Peyer's patch (tissue), 4 donors: ENCODE data around the gene MUC5B. TPM values are rescaled to one million over a fixed set of nuclear protein-coding genes. Genes with fewer than 3 reads are reported as not detected.

ENCODE experiments used
- DNase-seq, 3 donors: peaks; one replicate each; pipeline ENCODE4 v3.0.0-alpha.2; 2017 to 2019
- H3K27ac ChIP-seq, 4 donors: fragments of 200-600 bp; sonication (generic); one replicate each; pipeline ENCODE4 v1.5.1; 2016 to 2019
- H3K27me3 ChIP-seq, 2 donors: fragments of 200-600 bp; sonication (generic); one replicate each; pipeline ENCODE4 v1.5.1; 2019
- H3K36me3 ChIP-seq, 3 donors: fragments of 200-600 bp; sonication (generic); one replicate each; pipeline ENCODE4 v1.5.1; 2016 to 2019
- H3K4me1 ChIP-seq, 4 donors: fragments of 200-600 bp; sonication (generic); one replicate each; pipeline ENCODE4 v1.5.1; 2016 to 2019
- H3K4me3 ChIP-seq, 4 donors: fragments of 200-600 bp; sonication (generic); 1 replicate in 3 of 4; 2 replicates in 1 of 4; pipeline ENCODE4 v1.5.1; 2016 to 2019; ENCODE audit warnings: mild to moderate bottlenecking in 1 of 4
- H3K9me3 ChIP-seq, 4 donors: fragments of 200-600 bp; sonication (generic); one replicate each; pipeline ENCODE4 v1.5.1; 2016 to 2019; ENCODE audit warnings: mild to moderate bottlenecking in 1 of 4
- POLR2A ChIP-seq, 2 donors: fragments of 450-650 bp; IDR thresholded peaks; one replicate each; pipeline ENCODE4 v1.5.1; 2017; ENCODE audit warnings: antibody characterized with exemption in 2 of 2, mild to moderate bottlenecking in 2 of 2, moderate library complexity in 2 of 2
- total RNA-seq, 4 donors: library from RNA; depleted of rRNA; stranded (reverse); fragments of >200 nt; gene quantifications; one replicate each; pipeline ENCODE4 v1.1.0, GENCODE V29; 2016
- TF ChIP-seq, protein P1 (sequence below), 6 experiments: fragments of 450-650 bp in 4 of 6; fragments of 200-600 bp in 2 of 6; sonication (generic) in 1 of 6; IDR thresholded peaks; one replicate each; pipeline ENCODE4 v1.5.1; 2017 to 2019; ENCODE audit warnings: antibody characterized with exemption in 6 of 6, mild to moderate bottlenecking in 3 of 6, moderate library complexity in 1 of 6

Gene MUC5B
- total RNA-seq, 4 donors from 2014 or later, result 0.18 to 25.6 (median 10.5) TPM

DNA sequence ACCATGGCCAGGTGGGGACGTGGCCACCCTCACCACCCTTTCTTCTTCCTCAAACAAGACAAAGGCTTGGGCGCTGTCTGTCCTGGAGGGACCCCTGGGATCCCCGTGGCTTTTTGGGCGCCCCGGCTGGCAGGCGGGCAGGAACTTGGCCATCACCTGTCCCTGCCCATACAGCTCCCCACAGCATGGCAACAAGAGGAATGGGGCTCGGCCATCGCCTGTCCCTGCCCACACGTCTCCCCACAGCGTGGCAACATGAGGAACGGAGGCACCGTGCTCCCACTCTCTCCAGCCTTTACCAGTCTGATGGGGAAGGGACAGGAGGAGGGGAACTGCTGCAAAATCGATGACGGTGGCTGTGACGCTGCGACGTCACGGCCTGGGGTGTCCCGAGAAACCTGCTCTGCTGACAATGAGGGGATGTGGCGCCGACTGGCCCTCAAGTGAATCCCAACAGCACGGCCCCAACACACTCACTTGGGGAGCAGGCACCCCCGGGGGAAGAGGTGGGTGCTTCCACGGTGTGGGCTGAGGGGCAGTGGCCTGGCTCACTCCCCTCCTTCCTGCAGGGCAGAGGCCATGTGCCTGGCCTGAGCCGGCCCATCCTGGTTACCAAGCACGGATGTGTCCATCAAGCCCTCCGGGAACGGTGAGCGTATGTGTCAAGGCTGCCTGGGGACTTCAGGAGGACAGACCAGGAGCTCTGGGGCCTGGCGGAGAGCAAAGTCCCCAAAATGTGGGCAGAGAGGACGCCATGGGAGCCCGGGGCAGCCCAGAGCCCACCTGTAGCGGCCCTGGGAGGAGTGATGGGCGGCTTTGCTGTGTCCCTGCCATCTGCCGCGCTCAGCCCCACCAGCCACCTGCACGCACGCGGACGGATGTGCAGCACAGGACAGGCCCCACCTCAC lies 56.2 kb downstream of the MUC5B start:
- H3K4me3 ChIP-seq, result no peak overlapping the region
- TF ChIP-seq, protein P1, sequence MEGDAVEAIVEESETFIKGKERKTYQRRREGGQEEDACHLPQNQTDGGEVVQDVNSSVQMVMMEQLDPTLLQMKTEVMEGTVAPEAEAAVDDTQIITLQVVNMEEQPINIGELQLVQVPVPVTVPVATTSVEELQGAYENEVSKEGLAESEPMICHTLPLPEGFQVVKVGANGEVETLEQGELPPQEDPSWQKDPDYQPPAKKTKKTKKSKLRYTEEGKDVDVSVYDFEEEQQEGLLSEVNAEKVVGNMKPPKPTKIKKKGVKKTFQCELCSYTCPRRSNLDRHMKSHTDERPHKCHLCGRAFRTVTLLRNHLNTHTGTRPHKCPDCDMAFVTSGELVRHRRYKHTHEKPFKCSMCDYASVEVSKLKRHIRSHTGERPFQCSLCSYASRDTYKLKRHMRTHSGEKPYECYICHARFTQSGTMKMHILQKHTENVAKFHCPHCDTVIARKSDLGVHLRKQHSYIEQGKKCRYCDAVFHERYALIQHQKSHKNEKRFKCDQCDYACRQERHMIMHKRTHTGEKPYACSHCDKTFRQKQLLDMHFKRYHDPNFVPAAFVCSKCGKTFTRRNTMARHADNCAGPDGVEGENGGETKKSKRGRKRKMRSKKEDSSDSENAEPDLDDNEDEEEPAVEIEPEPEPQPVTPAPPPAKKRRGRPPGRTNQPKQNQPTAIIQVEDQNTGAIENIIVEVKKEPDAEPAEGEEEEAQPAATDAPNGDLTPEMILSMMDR (IDR thresholded peaks at IDR 0.05), result no peak
- TF ChIP-seq POLR2A (IDR thresholded peaks at IDR 0.05), result no peak

DNA sequence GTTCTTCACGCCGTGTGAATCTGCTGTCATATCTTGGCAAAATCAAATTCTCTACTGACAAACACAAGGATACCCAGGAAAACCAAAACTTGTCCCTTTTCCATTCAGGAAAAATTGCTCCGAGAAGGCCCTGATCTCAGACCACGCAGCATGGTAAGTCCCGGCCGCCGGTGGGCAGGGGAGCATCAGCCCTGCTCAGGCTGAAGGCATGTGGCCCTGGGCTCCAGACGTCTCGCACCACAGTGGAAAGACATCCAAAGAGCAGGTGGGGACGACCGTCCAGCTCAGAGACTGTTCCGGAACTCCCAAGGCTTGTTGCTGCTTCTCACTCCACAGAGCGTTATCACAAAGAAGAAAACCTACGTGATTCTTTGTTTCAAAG lies 56.8 kb downstream of the MUC5B start:
- TF ChIP-seq POLR2A (IDR thresholded peaks at IDR 0.05), result no peak
- TF ChIP-seq, protein P1 (IDR thresholded peaks at IDR 0.05), result no peak
- Histone ChIP-seq H3K4me1 (no peaks in the 10 kb centered on the region), H3K4me3 (no peak overlapping the region), H3K36me3 (peaks cover 0 to 89% (median 0%) of the 10 kb centered on the region in 3 donors), H3K27ac (no peak overlapping the region), H3K27me3 (no peaks in the 10 kb centered on the region), H3K9me3 (no peaks in the 10 kb centered on the region)
- DNase-seq, result no peak

More for the DNA sequence above, 56.2 kb downstream of the MUC5B start:
- Histone ChIP-seq H3K36me3 (peaks cover 0 to 88% (median 0%) of the 10 kb centered on the region in 3 donors), H3K27ac (no peak overlapping the region), H3K4me1 (no peaks in the 10 kb centered on the region), H3K27me3 (no peaks in the 10 kb centered on the region), H3K9me3 (no peaks in the 10 kb centered on the region)
- no peak for DNase-seq

DNA sequence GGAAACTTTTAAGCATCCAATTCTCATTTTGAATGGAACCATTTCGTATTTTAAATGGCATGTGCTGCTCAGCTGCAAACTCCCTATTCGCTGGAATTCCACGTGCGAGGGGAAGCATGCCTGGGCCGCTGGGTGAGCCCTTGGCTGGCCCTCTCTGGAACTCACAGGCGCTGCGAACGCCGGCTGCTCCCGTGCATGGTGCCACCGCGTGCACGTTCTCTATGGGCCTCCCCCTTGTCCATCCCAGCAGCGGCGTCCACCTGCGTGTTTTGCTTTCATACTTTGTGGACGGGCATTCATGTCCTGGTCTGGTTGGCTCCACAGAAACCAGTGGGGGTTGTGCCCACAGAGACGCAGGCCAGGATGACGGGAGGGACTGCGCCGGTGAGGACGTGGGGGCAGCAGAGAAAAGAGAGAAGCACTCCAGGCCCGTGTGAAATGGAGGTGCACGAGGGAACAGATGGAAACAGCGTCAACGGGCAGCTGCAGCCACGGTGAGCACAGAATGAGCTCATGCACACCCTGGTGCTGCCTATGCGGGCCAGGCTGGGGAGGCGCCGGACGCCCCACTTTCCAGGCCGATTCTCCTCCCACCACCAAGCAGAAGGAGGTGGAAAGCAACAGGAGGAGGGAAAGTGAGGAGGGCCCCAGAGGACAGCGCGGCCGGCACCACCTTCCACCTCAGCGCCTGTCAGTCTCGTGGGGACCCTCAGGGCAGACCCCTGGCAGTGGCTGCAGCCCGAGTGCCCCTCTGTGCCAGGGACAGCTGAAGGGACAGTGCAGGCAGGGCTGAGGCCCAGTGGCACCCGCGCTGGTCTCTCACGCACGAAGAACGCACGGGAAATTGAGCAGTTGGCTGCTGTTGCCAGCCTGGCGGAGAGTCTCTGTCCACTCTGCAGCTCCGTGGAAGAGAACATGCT lies 57.5 kb downstream of the MUC5B start:
- DNase-seq, result no peak
- TF ChIP-seq, protein P1 (IDR thresholded peaks at IDR 0.05), result no peak
- TF ChIP-seq POLR2A (IDR thresholded peaks at IDR 0.05), result no peak
- Histone ChIP-seq H3K9me3 (no peaks in the 10 kb centered on the region), H3K36me3 (peaks cover 0 to 89% (median 0%) of the 10 kb centered on the region in 3 donors), H3K4me3 (no peak overlapping the region), H3K27ac (no peak overlapping the region), H3K27me3 (no peaks in the 10 kb centered on the region), H3K4me1 (no peaks in the 10 kb centered on the region)

DNA sequence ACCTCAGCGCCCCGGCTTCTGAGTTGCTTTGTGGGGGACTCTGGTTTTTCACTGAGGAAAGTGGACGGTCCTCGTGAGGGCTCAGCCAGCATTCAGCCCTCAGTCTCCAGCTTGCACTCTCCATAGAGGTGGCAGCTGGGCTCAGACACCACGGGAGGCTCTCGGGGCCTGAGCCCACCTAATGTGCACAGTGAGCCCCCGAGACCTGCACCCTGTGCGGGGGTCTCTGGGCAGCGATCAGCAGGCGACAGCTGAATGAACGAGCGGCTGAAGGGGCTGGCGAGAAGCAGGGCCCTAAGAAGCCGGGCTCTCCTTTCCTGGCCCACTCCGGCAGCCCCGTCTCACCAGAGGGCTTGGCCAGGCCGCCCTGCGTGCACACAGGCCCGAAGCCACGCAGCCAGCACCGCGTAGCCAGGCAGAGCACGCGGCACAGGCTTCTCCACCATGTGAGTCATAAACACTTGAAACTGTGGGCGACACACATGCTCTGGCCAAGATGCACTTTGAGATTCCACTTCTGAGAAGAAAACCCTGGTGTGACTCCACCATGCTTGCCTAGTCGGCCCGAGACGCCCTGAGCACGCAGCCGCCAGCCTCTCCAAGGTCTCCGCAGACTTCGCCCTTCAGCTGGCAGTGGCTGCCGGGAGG lies 58.6 kb downstream of the MUC5B start:
- Histone ChIP-seq H3K27ac (no peak overlapping the region), H3K36me3 (peaks cover 0 to 89% (median 0%) of the 10 kb centered on the region in 3 donors)
- TF ChIP-seq POLR2A (IDR thresholded peaks at IDR 0.05), result no peak
- TF ChIP-seq, protein P1 (IDR thresholded peaks at IDR 0.05), result no peak

DNA sequence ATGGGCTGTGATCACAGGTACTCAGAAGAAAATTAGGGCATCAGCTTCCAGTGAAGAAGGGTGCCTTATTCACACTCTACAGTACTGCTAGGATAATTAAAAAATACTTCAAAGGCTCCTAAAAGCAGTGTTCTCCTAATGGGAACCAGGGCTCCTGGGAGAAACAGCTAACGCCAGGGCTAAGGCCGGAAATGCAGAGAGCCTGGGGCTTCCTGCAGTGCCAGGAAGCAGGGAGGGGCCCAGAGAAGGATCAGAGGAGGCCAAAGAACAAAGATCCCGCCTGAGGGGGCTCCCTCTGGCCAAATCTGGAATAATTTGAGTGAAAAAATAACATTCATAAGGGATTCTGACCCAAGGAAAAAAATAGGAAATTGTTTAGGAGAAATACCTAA lies 59.1 kb downstream of the MUC5B start:
- H3K27me3 ChIP-seq, result no peaks in the 10 kb centered on the region
- no peaks in the 10 kb centered on the region for H3K4me1 ChIP-seq
- no peak for DNase-seq
- no peak overlapping the region for H3K27ac ChIP-seq
- TF ChIP-seq, protein P1 (IDR thresholded peaks at IDR 0.05), result no peak
- TF ChIP-seq POLR2A (IDR thresholded peaks at IDR 0.05), result no peak
- H3K4me3 ChIP-seq, result no peak overlapping the region
- H3K9me3 ChIP-seq, result no peaks in the 10 kb centered on the region
- peaks cover 0 to 89% (median 0%) of the 10 kb centered on the region in 3 donors for H3K36me3 ChIP-seq

More for the DNA sequence above, 58.6 kb downstream of the MUC5B start:
- DNase-seq, result no peak
- Histone ChIP-seq H3K4me1 (no peaks in the 10 kb centered on the region), H3K9me3 (no peaks in the 10 kb centered on the region), H3K27me3 (no peaks in the 10 kb centered on the region), H3K4me3 (no peak overlapping the region)
